Measurements from ENCODE around the gene CACNA1D. TPM values are rescaled to one million over a fixed set of nuclear protein-coding genes. Genes with fewer than 3 reads are reported as not detected.

The CACNA1D gene
- total RNA-seq, 4 donors from 2014 or later: 12.7 to 98.9 (median 25.0) TPM

- in situ Hi-C loops (cut with MboI; ENCODE audit: low pct_ligation_motif_present in 1 of 4, low pct_unique_long_range_greater_than_20kb in 1 of 4, low sequenced_read_pairs in 3 of 4): no loop called here
- Histone ChIP-seq H3K9me3 (no peaks in the 10 kb centered on the region), H3K4me3 (no peak overlapping the region), H3K36me3 (no peaks in the 10 kb centered on the region), H3K27ac (peak overlapping the region in 3 of 4 donors; percentile 4 to 51 (median 26)), H3K4me1 (peaks cover 0 to 12% (median 4%) of the 10 kb centered on the region in 4 donors), H3K27me3 (no peaks in the 10 kb centered on the region)
- TF ChIP-seq POLR2AphosphoS5 (IDR thresholded peaks at IDR 0.05): no peak
- no peak for TF ChIP-seq CTCF (IDR thresholded peaks at IDR 0.05)
- TF ChIP-seq POLR2A (IDR thresholded peaks at IDR 0.05): no peak
- TF ChIP-seq EP300 (IDR thresholded peaks at IDR 0.05; ENCODE audit: low read depth): no peak
- intact Hi-C loops (cut with DNase I; ENCODE audit: low total_unique reads): no loop called here
- WGBS, 2 donors (ENCODE audit: low coverage in 1 of 2): 94% methylated on average over 8 of the region's 8 CpGs; no CpG with 5 or more reads in 1 of the 2 donors
- no peak for DNase-seq
Observed at GRCh38 chr3:53617893-53618523, 123.6 kb downstream of the CACNA1D start.

GRCh38 chr3:53618524-53618906 is 124.1 kb downstream of the CACNA1D start:
- peak overlapping the region in 3 of 4 donors; percentile 4 to 51 (median 26) for H3K27ac ChIP-seq
- WGBS, 2 donors (ENCODE audit: low coverage in 1 of 2): 51 to 80% methylated on average over 1 to 6 of the region's 6 CpGs
- H3K4me3 ChIP-seq: no peak overlapping the region
- H3K27me3 ChIP-seq: no peaks in the 10 kb centered on the region
- intact Hi-C loops (cut with DNase I; ENCODE audit: low total_unique reads): no loop called here
- peaks cover 0 to 12% (median 4%) of the 10 kb centered on the region in 4 donors for H3K4me1 ChIP-seq
- no peaks in the 10 kb centered on the region for H3K36me3 ChIP-seq
- DNase-seq: peak; percentile 16
- no peak for TF ChIP-seq CTCF (IDR thresholded peaks at IDR 0.05)
- TF ChIP-seq EP300 (IDR thresholded peaks at IDR 0.05; ENCODE audit: low read depth): no peak
- no peak for TF ChIP-seq POLR2AphosphoS5 (IDR thresholded peaks at IDR 0.05)
- no peak for TF ChIP-seq POLR2A (IDR thresholded peaks at IDR 0.05)
- in situ Hi-C loops (cut with MboI; ENCODE audit: low pct_ligation_motif_present in 1 of 4, low pct_unique_long_range_greater_than_20kb in 1 of 4, low sequenced_read_pairs in 3 of 4): no loop called here
- H3K9me3 ChIP-seq: no peaks in the 10 kb centered on the region

GRCh38 chr3:53618936-53619335 is 124.5 kb downstream of the CACNA1D start:
- peak overlapping the region in 2 of 4 donors; percentile 26 to 51 for H3K27ac ChIP-seq
- H3K4me1 ChIP-seq: peaks cover 0 to 12% (median 4%) of the 10 kb centered on the region in 4 donors
- WGBS, 2 donors (ENCODE audit: low coverage in 1 of 2): 60% methylated on average over 5 of the region's 5 CpGs; no CpG with 5 or more reads in 1 of the 2 donors
- intact Hi-C loops (cut with DNase I; ENCODE audit: low total_unique reads) (no loop called here), in situ Hi-C loops (cut with MboI; ENCODE audit: low pct_ligation_motif_present in 1 of 4, low pct_unique_long_range_greater_than_20kb in 1 of 4, low sequenced_read_pairs in 3 of 4) (no loop called here)
- DNase-seq: peak; percentile 69
- H3K4me3 ChIP-seq: no peak overlapping the region
- no peaks in the 10 kb centered on the region for H3K36me3 ChIP-seq
- no peaks in the 10 kb centered on the region for H3K9me3 ChIP-seq
- TF ChIP-seq EP300 (IDR thresholded peaks at IDR 0.05; ENCODE audit: low read depth) (no peak), POLR2A (IDR thresholded peaks at IDR 0.05) (no peak), POLR2AphosphoS5 (IDR thresholded peaks at IDR 0.05) (no peak), CTCF (IDR thresholded peaks at IDR 0.05) (no peak)
- H3K27me3 ChIP-seq: no peaks in the 10 kb centered on the region

- WGBS, 2 donors (ENCODE audit: low coverage in 1 of 2): 72% methylated on average over 5 to 10 of the region's 10 CpGs
- DNase-seq: no peak
Observed at GRCh38 chr3:53624061-53624857, 129.8 kb downstream of the CACNA1D start.

More at GRCh38 chr3:53624061-53624857, 129.8 kb downstream of the CACNA1D start:
- intact Hi-C loops (cut with DNase I; ENCODE audit: low total_unique reads): no loop called here
- in situ Hi-C loops (cut with MboI; ENCODE audit: low pct_ligation_motif_present in 1 of 4, low pct_unique_long_range_greater_than_20kb in 1 of 4, low sequenced_read_pairs in 3 of 4): no loop called here
- Histone ChIP-seq H3K27me3 (no peaks in the 10 kb centered on the region), H3K4me3 (no peak overlapping the region), H3K9me3 (no peaks in the 10 kb centered on the region), H3K36me3 (no peaks in the 10 kb centered on the region), H3K4me1 (no peaks in the 10 kb centered on the region), H3K27ac (no peak overlapping the region)
- TF ChIP-seq CTCF (IDR thresholded peaks at IDR 0.05) (no peak), POLR2A (IDR thresholded peaks at IDR 0.05) (no peak)
